GM19438 (cell line): Measurements from ENCODE around the gene ATG3.
"Not testable (repeated sequence)": the region's sequence is repeated elsewhere in the genome, so short reads cannot be mapped to it uniquely, and the experiment has no call there.

Experiments
- ATAC-seq: cut with Tn5 transposase; IDR thresholded peaks from one replicate; pipeline ENCODE4 v1.9.1; 2021; ENCODE audit warnings: low read depth; ENCODE audit not compliant: unreplicated experiment

The ATG3 gene

GRCh38 chr3:112564247-112564939, 2.6 kb upstream of the ATG3 start:
- ATAC-seq, result not testable (repeated sequence)

DNA sequence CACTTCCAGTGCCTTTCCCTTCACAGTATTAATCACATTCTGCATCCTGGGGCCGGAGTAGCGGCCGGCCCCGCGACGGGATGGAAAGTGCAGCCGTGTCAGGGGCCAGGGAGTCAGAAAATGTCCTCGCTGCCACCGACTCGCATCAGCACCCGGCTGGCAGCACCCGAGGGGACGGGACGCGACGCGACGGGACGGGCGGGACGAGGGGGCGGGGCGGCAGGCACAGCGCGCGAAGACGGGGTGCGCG, 353 bp downstream of the ATG3 start:
- peak; percentile 47 for ATAC-seq

GRCh38 chr3:112560721-112561483, 860 bp downstream of the ATG3 start:
- ATAC-seq, result peak; percentile 20

- no peak for ATAC-seq
These were observed 1.5 kb downstream of the ATG3 start for GRCh38 chr3:112560307-112560706.

DNA sequence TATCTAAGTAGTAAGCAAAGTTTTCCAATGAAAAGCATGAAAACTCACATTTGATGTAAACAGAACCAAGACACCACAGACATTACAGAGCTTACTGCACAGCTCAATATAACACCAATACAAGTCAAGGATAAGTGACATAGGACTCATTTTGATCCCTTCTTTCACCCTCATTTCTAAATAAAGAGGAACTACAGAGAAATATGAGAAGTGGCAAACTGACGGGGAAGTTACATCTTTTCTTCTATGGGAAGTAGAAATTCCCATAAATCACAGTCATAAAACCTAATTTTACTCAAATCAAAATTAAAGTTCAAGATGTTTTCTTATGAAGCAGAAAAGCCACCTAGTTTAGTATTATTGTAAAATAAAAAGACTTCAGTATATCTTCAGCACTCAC, 3.8 kb downstream of the ATG3 start:
- no peak for ATAC-seq

GRCh38 chr3:112555535-112556170, 6.1 kb downstream of the ATG3 start:
- ATAC-seq, result no peak

DNA sequence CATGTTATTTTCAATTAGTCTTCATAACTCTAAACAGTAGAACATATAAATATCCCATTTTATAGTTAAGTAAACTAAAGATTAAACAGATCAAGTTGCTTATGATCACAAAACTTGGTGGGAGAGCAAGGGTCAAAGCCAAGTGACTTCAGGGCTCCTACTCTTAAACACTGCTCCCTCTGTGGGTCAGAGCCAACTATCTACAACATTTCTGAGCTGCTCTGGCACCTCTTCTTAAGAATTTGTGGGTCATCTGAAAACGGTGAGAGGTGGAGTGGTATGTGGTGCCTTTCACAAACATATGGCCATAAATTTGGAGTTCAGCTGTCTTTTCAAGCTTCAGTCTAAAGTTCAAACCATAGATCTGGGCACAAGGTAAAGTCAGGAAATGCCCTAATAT, 10.9 kb downstream of the ATG3 start:
- no peak for ATAC-seq

DNA sequence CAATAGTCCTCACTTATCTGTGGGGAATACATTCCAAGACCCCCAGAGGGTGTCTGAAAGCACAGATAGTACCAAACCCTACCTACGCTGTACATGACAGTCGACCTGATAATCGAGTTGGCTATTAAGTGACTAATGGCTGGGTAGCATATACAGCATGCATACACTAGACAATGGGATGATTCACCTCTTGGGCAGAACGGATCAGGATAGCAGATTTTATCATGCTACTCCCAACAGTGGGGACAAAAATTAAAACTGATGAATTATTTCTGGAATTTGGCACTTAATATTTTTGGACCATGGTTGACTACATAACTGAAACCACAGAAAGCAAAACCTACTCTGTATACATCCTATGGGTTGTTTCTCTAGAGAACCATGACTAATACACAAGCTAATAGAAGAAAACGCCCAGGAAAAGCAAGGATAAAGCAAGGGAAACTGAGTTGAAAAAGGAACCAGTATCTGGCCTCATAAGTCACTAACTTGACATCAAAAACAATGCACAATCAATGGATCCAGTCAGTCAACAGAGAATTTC, 15.5 kb downstream of the ATG3 start:
- ATAC-seq, result no peak

DNA sequence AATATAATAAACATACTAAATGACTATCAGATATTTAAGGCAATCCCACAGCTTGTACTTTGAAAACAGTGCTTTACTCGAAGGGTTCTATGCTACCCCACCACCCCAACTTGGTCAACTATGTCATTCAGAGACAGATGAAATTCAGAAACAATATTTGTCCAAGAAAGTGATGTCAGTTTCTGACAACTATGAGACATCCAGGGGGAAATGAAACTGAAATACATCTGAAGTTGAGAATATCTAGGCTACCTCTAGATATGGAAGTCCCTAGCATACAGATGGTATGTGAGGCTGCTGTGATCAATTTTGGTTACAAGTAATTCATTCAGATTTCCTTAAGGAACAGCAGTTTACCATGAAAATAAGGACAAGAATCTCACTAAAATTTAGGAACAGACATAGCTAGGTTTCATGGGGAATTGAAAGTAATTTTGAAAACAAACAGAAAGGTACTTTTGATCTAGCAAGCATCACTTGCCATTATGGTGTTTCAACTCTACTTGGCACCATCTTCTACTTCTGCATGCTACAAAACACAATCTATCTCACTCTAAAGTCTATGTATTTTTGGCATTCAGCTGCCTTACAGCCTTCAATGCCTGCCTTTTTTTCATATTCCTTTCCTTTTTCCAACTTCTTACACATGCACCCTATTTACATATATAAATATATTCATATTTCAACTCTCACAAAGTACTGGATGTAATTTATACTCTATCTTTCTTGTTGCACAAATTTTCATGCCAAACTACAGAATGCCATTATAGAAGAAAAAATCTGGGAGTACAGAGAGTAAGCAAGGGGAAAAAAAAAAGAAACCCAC, 21.7 kb downstream of the ATG3 start:
- ATAC-seq, result peak; percentile 82

GRCh38 chr3:112531358-112531781, 30.4 kb downstream of the ATG3 start:
- no peak for ATAC-seq

DNA sequence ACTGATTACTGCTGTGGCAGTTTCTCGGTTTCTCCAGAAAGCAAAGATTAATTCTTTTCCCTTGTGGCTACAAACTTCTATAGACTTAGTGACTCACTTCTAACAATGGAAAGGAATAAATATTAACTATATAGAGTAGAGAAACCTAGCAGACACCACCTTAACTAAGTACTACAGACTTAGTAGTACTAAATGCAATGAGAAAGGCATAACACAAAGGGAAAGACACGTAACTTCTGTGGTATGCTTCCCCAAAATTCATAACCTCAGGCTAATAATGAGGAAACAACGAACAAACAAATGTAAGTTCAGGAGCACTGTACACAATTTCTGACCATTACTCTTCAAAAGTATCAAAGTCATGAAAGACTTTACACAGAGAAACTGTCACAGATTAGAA, 31.2 kb downstream of the ATG3 start:
- no peak for ATAC-seq

GRCh38 chr3:112524127-112524526, 37.6 kb downstream of the ATG3 start:
- not testable (repeated sequence) for ATAC-seq

DNA sequence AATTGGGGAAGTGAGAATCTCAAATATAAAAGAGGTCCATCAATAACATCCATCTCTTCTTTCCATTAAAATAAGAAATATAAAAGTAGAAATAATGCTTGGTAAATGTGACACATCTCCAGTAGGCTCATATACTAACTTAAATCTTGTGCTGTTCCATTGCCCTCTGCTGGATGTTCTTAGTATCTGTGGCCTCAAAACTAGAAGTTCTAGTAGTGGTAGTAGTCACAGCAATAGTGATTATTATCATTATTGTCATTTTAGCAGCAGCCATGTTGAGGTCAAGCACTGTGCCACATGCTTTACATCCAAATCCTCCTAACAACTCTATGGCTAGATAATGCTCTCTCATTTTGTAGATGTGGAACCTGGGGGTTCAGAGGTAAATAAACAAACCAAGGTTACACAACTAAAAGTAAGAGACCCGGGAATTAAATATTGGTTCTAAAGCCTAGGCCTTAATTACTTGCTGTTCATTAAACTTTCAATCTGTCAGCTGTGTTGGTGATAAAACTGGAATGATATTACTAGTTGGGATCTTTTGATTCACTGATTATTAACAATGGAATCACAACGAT, 42.2 kb downstream of the ATG3 start:
- no peak for ATAC-seq

- not testable (repeated sequence) for ATAC-seq
These were observed 42.8 kb downstream of the ATG3 start for GRCh38 chr3:112518970-112519369.

- ATAC-seq, result peak; percentile 100
These were observed 47.1 kb downstream of the ATG3 start for GRCh38 chr3:112514527-112515128.

DNA sequence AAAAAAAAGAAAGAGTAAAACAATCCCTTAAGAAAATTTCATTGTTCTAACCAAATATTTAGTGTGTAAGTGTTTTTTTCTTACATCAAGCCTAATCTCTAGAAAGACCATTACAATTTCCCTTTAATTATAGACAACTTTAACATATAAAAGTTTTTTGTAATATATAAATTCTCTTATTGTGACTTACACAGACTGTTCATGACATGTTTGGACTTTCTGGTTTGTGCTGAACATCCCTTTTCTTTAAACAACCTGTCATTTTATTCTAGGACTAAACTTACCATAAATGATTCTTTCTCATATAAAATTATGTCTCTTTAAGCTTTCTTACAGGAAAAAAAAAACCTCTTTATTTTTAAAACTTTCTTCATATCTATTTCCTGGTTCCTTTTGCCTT, 49.4 kb downstream of the ATG3 start:
- no peak for ATAC-seq

DNA sequence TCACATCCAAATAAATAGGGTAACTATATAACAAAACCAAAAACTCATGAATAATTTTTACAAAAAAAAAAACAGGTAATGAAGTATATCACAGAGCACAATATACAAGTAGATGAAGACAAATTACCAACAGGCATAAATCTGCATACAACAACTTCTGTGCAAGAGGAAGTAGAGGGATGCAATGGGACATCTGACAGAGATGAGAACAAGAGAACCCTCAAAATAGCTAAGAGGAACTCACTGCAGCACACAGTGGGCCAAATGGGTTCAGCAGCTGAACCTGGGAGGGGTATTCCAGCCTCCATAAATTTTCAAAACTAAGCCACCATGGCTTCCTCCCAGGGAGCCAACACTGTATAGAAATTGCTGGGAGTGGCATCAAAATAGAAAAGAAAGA, 52.9 kb downstream of the ATG3 start:
- no peak for ATAC-seq

DNA sequence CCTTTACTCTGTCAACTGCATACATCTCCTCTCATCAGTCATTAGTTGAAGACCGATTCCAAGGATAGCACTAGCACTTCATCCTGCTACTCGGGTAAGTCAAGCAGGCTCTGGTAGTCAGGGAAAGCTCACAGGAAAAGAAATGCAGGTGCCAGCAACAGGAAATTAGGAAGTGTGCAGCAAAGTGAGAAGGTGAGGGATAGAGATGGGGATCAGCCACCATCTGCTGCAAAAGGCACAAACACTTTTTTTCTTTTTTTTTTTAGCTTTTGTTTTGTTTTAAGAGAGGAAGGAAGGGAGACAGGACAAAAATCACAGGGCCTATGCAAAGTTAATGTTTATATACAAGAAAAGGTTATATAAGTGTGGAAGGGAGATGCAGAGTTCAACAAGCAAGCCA, 53.5 kb downstream of the ATG3 start:
- no peak for ATAC-seq

GRCh38 chr3:112505907-112506306, 55.9 kb downstream of the ATG3 start:
- ATAC-seq, result no peak

DNA sequence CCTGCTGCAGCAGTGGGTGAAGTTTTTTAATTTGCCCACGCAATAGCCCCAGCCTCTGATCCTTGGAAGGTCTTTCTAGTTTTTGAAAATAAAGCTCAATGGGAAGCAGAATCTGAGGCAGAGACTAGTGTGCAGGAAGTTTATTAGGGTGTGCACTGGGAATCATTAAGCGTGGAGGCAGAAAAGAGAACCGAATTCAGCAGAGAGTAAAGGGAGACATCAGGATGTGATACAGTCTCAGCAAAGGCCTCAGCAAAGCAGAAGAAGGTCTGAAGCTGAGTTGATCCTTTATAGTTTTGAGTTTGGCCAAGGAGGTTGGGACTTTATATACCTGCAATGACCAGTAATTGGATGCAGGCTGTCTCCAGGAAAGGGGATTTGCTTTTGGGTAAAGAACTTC, 57.6 kb downstream of the ATG3 start:
- no peak for ATAC-seq
